Spleen (tissue), 11 donors: ENCODE data around the gene PMM1. TPM values are rescaled to one million over a fixed set of nuclear protein-coding genes. Genes with fewer than 3 reads are reported as not detected.
A peak's percentile ranks its signal among the peaks of the same experiment; 100 is the strongest.

Experiments
- DNase-seq: peaks from one replicate; pipeline ENCODE4 v3.0.0-alpha.2; 2020
- H3K27ac ChIP-seq, 8 donors: fragments of 200-600 bp; sonication (generic) in 7 of 8; 1 replicate in 4 of 8; 2 replicates in 4 of 8; pipeline versions ENCODE4 v1.5.0 to v1.8.0; 2016 to 2021; ENCODE audit warnings: inconsistent platforms in 4 of 8, mild to moderate bottlenecking in 4 of 8, moderate library complexity in 1 of 8
- H3K27me3 ChIP-seq, 7 donors: fragments of 200-600 bp; sonication (generic) in 6 of 7; replicated peaks in 1 of 7; 1 replicate in 4 of 7; 2 replicates in 3 of 7; pipeline versions ENCODE4 v1.5.0 to v1.8.0; 2016 to 2021; ENCODE audit warnings: inconsistent platforms in 3 of 7, mild to moderate bottlenecking in 1 of 7
- H3K36me3 ChIP-seq, 6 donors: fragments of 200-600 bp; sonication (generic) in 5 of 6; 1 replicate in 4 of 6; 2 replicates in 2 of 6; pipeline versions ENCODE4 v1.5.0 to v1.8.0; 2016 to 2021; ENCODE audit warnings: inconsistent platforms in 2 of 6
- H3K4me1 ChIP-seq, 6 donors: fragments of 200-600 bp; sonication (generic) in 5 of 6; 1 replicate in 3 of 6; 2 replicates in 3 of 6; pipeline versions ENCODE4 v1.5.0 to v1.8.0; 2016 to 2021; ENCODE audit warnings: inconsistent platforms in 3 of 6
- H3K4me3 ChIP-seq, 8 donors: fragments of 200-600 bp; sonication (generic) in 7 of 8; 1 replicate in 4 of 8; 2 replicates in 4 of 8; pipeline versions ENCODE4 v1.5.0 to v1.8.0; 2016 to 2021; ENCODE audit warnings: inconsistent platforms in 4 of 8, mild to moderate bottlenecking in 4 of 8, moderate library complexity in 2 of 8
- H3K9me3 ChIP-seq, 8 donors: fragments of 200-600 bp; sonication (generic) in 7 of 8; 1 replicate in 4 of 8; 2 replicates in 4 of 8; pipeline versions ENCODE4 v1.5.0 to v1.8.0; 2016 to 2021; ENCODE audit warnings: inconsistent platforms in 4 of 8
- POLR2A ChIP-seq, 3 donors: fragments of 450-650 bp; IDR thresholded peaks; one replicate each; pipeline ENCODE4 v1.5.1; 2017; ENCODE audit warnings: antibody characterized with exemption in 3 of 3, mild to moderate bottlenecking in 1 of 3
- POLR2AphosphoS5 ChIP-seq, 3 donors: sonication (generic); formaldehyde crosslinking; IDR thresholded peaks; one replicate each; pipeline ENCODE4 v1.5.1; 2017; ENCODE audit warnings: antibody characterized with exemption in 3 of 3
- WGBS, 5 donors: extraction: QIAGEN DNeasy Blood & Tissue Kit in 3 of 5; methylation state at CpG; one replicate each; pipeline versions ENCODE4 v1.1.5 to v1.1.7; 2013 to 2018; 5-methylcytosine and 5-hydroxymethylcytosine counted together
- intact Hi-C: fragments of 100-400 bp; cut with DNase I; formaldehyde crosslinking; loops from one replicate; pipeline ENCODE4 v1.15.0; 2023; ENCODE audit warnings: low total_unique reads
- polyA plus RNA-seq, 3 donors: library from polyadenylated mRNA; stranded (reverse); fragments of 200-250 nt; gene quantifications; one replicate each; pipeline ENCODE4 v1.2.1, GENCODE V29; 2013
- total RNA-seq, 7 donors: library from RNA; depleted of rRNA in 3 of 7; stranded (reverse); fragments of >200 nt in 3 of 7; fragmentation: NEBNext Ultra II Directional in 4 of 7; extraction: Animal tissue kit (Norgen Biotek cat#: 25700) in 4 of 7; gene quantifications; one replicate each; pipeline versions ENCODE4 v1.1.0 to v1.2.1, GENCODE V29; 2016 to 2021
- TF ChIP-seq, protein P1 (sequence below), 11 experiments: fragments of 200-600 bp in 7 of 11; fragments of 450-650 bp in 4 of 11; sonication (generic) in 4 of 11; IDR thresholded peaks in 8 of 11; conservative IDR thresholded peaks in 3 of 11; 1 replicate in 7 of 11; 2 replicates in 4 of 11; pipeline versions ENCODE4 v1.4.0 to v1.8.0; 2016 to 2021; ENCODE audit warnings: antibody characterized with exemption in 11 of 11, inconsistent platforms in 4 of 11, mild to moderate bottlenecking in 1 of 11
- donor health status: healthy with polysubstance abuse.
- donor health status: DM: no; HTN: no; CAD: no; lungs with moderate emphysema.
- donor health status: DM: no; HTN: no; CAD: no.
- donor health status: Bipolar disorder and iron deficiency.
- donor health status: healthy.
- donor health status: DM: no; HTN: no; CAD: no.
- donor health status: DM: yes; HTN: yes; CAD: no.

Gene PMM1
- total and polyA plus RNA-seq, 10 donors: 15.1 to 25.0 (median 17.0) TPM

DNA sequence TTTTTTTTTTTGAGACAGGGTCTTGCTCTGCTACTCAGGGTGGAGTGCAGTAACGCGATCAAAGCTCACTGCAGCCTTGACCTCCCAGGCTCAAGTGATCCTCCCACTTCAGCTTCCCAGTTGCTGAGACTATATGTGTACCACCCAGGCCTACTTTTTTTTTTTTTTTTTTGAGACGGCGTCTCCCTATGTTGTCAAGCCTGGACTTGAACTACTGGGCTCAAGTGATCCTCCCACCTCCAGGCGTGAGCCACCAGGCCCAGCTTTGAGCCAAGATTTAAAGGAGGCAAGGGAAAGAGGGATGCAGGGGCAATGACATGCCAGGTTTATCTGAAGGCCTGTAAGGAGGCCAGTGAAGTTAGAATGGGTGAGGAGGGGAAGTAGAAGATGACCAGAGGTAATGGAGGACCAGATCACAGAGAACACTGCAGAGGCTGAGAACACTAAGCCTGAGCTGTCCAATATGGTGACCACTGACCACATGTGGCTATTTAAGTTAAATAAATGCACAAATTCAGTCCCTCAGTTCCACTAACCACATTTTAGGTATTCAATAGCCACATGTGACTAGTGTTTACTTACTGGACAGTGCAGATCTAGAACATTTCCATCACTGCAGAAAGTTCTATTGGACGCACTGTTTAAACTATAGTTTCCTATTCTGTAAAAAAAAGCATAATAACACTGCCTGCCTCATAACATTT is 23.1 kb upstream of the PMM1 start:
- no peak for DNase-seq
- Histone ChIP-seq H3K4me3 (no peak overlapping the region), H3K36me3 (peaks cover 0 to 19% (median under 1%) of the 10 kb centered on the region in 6 donors), H3K9me3 (no peaks in the 10 kb centered on the region), H3K4me1 (peaks cover 0 to 11% (median 0%) of the 10 kb centered on the region in 6 donors), H3K27me3 (no peaks in the 10 kb centered on the region), H3K27ac (no peak overlapping the region)
- WGBS, 5 donors: 86 to 92% (median 88%) methylated on average over 5 to 6 of the region's 6 CpGs
- TF ChIP-seq, protein P1, sequence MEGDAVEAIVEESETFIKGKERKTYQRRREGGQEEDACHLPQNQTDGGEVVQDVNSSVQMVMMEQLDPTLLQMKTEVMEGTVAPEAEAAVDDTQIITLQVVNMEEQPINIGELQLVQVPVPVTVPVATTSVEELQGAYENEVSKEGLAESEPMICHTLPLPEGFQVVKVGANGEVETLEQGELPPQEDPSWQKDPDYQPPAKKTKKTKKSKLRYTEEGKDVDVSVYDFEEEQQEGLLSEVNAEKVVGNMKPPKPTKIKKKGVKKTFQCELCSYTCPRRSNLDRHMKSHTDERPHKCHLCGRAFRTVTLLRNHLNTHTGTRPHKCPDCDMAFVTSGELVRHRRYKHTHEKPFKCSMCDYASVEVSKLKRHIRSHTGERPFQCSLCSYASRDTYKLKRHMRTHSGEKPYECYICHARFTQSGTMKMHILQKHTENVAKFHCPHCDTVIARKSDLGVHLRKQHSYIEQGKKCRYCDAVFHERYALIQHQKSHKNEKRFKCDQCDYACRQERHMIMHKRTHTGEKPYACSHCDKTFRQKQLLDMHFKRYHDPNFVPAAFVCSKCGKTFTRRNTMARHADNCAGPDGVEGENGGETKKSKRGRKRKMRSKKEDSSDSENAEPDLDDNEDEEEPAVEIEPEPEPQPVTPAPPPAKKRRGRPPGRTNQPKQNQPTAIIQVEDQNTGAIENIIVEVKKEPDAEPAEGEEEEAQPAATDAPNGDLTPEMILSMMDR (IDR thresholded peaks at IDR 0.05 in 8 of 11, conservative IDR thresholded peaks at IDR 0.05 in 3 of 11): no peak
- TF ChIP-seq POLR2A (IDR thresholded peaks at IDR 0.05): no peak
- TF ChIP-seq POLR2AphosphoS5 (IDR thresholded peaks at IDR 0.05): no peak
- intact Hi-C loops: no loop called here

DNA sequence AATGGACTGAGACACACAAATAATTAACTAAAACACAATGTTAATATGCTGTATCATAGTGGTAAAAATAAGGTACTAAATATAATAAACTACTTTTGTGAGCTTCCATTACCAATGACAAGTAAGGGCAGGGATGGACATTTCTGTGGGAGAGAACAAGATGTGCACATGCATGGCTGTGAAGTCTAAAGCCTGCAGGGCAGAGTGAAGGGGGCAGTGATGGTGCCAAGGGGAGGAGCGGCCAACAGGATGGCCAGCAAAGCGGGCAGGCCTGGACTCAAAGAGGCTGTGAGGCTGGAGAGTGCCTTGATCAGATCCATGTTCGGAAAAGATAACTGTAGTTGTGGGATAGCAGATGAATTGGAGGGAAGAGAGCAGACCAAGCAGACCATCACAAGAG is 18.7 kb upstream of the PMM1 start:
- DNase-seq: peak; percentile 36
- no peak overlapping the region for H3K4me3 ChIP-seq
- H3K9me3 ChIP-seq: no peaks in the 10 kb centered on the region
- no peaks in the 10 kb centered on the region for H3K27me3 ChIP-seq
- whole genome bisulfite sequencing, 5 donors: 97 to 100% (median 98%) methylated on average over 3 of the region's 3 CpGs
- H3K36me3 ChIP-seq: peaks cover 0 to 63% (median 24%) of the 10 kb centered on the region in 6 donors
- no peak overlapping the region for H3K27ac ChIP-seq
- peaks cover 0 to 13% (median 4%) of the 10 kb centered on the region in 6 donors for H3K4me1 ChIP-seq
- intact Hi-C loops: no loop called here
- no peak for TF ChIP-seq POLR2A (IDR thresholded peaks at IDR 0.05)
- TF ChIP-seq, protein P1 (IDR thresholded peaks at IDR 0.05 in 8 of 11, conservative IDR thresholded peaks at IDR 0.05 in 3 of 11): no peak
- no peak for TF ChIP-seq POLR2AphosphoS5 (IDR thresholded peaks at IDR 0.05)

DNA sequence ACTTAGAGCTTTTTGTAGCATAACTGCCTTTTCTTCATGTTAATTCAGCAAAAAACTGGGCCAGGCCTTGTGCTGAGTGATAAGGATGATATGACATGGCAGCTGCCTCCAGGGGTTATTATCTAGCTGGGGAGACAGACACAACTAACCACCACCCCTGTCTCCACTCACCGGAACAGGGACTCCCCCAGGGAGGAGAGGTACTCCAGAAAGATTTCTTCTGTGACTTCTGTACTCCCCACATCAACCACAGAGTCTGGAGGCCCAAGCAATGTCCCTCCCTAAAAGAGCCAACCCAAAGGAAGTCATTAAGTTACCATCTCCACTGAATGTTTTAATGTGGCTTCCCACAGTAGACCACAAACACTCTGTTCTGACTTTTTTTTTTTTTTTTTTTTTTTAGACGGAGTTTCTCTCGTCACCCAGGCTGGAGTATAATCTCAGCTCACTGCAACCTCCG is 14.3 kb upstream of the PMM1 start:
- WGBS, 5 donors: 38 to 53% (median 40%) methylated on average over 4 of the region's 4 CpGs
- no peak overlapping the region for H3K4me3 ChIP-seq
- H3K4me1 ChIP-seq: peaks cover 0 to 18% (median 5%) of the 10 kb centered on the region in 6 donors

DNA sequence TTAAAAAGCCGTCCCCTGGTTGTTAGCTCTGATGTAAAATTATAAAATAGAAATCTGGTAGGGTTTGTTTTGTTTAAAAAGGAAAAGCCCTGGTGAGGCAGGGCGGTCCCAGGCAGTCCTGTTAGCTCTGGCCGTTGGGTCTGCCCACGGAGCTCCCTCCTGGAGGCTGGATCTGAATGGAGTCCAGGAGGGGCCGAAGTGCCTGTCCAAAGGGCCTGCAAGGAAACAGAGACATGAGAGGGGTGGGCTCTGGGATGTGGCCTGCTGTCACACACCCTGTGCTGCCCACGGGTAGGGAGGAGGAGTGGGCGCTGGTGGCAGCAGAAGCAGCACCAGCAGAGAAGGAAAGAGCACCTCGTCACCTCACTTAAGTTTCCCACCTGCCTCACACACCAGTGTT is 11.3 kb upstream of the PMM1 start:
- WGBS, 5 donors: 91 to 99% (median 96%) methylated on average over 8 of the region's 8 CpGs
- no peaks in the 10 kb centered on the region for H3K27me3 ChIP-seq
- H3K4me1 ChIP-seq: peaks cover 0 to 23% (median 5%) of the 10 kb centered on the region in 6 donors
- H3K9me3 ChIP-seq: no peaks in the 10 kb centered on the region
- no peak for TF ChIP-seq POLR2AphosphoS5 (IDR thresholded peaks at IDR 0.05)
- TF ChIP-seq, protein P1 (IDR thresholded peaks at IDR 0.05 in 8 of 11, conservative IDR thresholded peaks at IDR 0.05 in 3 of 11): no peak
- no peak for TF ChIP-seq POLR2A (IDR thresholded peaks at IDR 0.05)
- peaks cover 0 to 79% (median 41%) of the 10 kb centered on the region in 6 donors for H3K36me3 ChIP-seq
- no peak overlapping the region for H3K27ac ChIP-seq
- H3K4me3 ChIP-seq: no peak overlapping the region
- intact Hi-C loops: no loop called here
- DNase-seq: peak; percentile 22

More for the DNA sequence above, 14.3 kb upstream of the PMM1 start:
- TF ChIP-seq, protein P1 (IDR thresholded peaks at IDR 0.05 in 8 of 11, conservative IDR thresholded peaks at IDR 0.05 in 3 of 11): no peak
- TF ChIP-seq POLR2AphosphoS5 (IDR thresholded peaks at IDR 0.05) (no peak), POLR2A (IDR thresholded peaks at IDR 0.05) (no peak)
- DNase-seq: peak; percentile 10
- H3K36me3 ChIP-seq: peaks cover 0 to 90% (median 54%) of the 10 kb centered on the region in 6 donors
- H3K27ac ChIP-seq: no peak overlapping the region
- no peaks in the 10 kb centered on the region for H3K9me3 ChIP-seq
- intact Hi-C loops: no loop called here
- H3K27me3 ChIP-seq: no peaks in the 10 kb centered on the region
